Muscle of arm (tissue), 12 donors: ENCODE results near the gene NLRP5. TPM values are rescaled to one million over a fixed set of nuclear protein-coding genes. Genes with fewer than 3 reads are reported as not detected.

Source experiments
- DNase-seq: peaks from one replicate; pipeline ENCODE4 v3.0.0-alpha.2; 2013
- polyA plus RNA-seq, 12 donors: library from polyadenylated mRNA; unstranded; fragments of 120-200 nt; gene quantifications; one replicate each; pipeline ENCODE4 v1.2.1, GENCODE V29; 2013; ENCODE audit not compliant: insufficient read length in 12 of 12

Gene NLRP5
- polyA plus RNA-seq, 12 donors, result not detected

DNA sequence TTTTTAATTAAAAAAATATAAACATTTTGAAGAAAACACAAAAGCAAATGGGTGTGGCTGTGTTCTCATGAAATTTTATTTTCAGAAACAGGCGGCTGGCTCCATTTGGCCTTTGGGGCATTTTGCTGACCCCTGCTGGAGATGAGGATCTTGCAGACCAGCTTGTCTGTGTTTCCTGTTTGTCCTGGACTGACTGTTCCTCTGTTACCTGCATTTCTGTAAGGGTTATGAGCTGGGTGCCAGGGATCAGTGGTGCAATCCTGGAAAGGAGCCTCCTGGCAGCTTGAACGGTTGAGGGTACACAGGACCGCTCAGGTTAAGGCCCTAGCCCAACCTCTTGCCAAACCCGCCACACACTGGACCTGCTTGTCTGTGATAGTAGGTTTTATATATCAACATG lies 84.6 kb downstream of the NLRP5 start:
- no peak for DNase-seq

DNA sequence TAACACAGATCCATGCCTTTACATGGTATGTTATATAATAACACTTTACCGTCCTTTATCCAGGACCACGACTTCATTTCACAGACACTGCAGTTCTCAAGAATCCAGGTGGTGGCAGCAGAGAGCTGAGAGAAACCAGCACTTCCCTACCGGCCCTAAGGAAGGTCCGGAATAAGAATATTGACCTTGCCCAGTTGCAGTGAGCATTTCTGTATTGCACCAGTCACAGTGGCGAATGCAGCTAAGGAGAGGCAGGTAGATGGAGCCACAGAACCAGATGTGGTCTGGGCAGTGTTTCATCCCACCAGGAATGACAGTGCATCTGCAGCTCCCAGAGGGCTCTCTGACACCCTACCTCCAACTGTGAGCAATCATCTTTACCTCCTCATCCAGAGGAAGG lies 89.9 kb downstream of the NLRP5 start:
- peak; percentile 58 for DNase-seq

- DNase-seq, result no peak
Measured at GRCh38 chr19:56079609-56080008, 93.0 kb downstream of the NLRP5 start.

DNA sequence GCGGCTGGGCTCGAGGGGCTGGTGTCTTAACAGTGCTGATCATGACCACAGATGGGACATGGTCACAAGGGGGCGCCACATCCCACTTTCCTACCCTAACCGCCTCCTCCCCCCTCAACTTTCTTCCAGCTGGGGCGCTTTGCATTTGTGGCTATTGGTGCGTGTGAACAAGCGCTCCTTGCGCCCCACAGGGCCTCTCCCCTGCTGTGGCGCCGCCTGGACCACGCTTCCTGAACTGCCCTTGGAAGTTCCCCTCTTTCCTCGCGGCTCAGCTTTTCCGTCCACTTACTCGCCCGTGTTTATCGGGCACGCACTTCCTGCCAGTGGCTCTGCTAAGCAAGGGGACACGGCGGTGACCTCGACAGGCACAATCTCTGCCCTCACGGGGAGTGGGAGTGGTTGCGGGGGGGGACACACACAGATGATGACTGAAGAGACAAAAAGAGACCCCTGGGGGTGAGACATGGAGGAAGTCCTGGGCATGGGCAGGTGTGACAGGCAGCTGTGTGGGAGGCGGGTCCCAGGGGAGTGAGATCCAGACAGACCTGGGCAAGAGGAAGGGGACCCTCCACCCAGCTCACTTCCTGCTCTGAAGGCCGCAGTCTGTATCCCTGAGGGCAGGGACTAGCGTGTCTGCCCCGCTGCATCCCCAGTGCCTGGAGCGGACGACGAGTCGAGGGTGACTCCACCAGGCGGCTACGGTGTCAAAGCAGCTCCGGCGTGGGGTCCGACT lies 94.3 kb downstream of the NLRP5 start:
- DNase-seq, result peak; percentile 61

DNA sequence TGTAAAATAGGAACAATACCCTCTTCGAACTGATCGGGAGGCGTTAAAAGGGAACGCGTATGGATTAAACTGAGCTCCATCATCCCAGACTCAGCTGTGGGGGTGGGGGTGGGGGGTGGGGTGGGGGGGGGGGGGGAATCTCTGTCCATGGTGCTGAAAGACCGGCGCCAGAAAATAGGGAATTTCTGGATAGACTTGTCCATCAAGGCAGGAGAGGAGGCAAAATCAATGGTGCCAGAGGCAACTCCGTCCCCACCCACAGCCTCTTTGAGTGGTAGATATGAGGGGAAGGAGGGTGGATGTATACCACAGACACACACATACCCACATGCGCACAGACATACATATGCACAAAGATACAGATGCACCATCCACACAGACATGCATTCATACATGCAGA lies 97.1 kb downstream of the NLRP5 start:
- DNase-seq, result no peak

- no peak for DNase-seq
Measured at GRCh38 chr19:56084835-56085536, 98.4 kb downstream of the NLRP5 start.

GRCh38 chr19:56085571-56086275 lies 99.1 kb downstream of the NLRP5 start:
- DNase-seq, result no peak

GRCh38 chr19:56086671-56087430 lies 100.3 kb downstream of the NLRP5 start:
- DNase-seq, result no peak

DNA sequence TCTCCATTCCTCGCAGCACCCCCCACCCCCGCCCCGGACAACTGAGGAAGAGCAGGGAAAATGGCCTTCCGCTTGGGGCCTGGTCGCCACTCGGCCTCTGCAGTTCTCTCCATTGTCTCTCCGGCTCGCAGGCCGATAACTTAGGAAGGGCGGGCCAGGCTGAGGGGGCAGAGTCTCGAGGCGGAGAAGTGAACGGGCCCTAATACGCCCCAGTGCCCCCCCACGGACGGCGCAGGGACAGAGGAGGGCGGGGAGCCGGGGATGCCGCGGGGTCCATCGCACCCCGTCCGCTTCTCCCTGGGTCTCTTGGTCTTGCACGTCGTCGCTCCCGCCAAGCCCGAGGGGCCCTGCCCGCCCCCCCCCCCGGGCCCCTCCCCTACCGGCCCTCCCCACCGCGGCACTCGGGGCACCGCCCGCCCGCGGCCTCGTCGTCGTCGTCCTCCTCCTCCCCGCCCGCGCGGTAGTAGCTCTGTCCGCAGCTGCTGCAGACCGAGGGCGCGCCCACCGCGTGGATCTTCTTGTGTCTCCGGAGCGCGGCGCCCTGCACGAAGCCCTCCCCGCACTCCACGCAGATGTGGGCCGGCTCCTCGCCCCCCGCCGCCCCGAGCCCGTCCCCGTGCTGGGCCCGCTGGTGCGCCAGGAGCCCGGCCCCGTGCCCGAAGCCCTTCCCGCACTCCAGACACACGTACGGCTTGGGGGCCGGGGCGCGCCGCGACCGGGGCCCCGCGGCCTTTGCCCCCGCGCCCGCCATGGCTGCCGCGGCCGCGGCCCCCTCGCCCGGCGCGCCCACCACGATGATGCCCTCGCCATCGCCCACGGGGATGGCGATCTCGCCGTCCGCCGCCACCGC lies 101.3 kb downstream of the NLRP5 start:
- DNase-seq, result no peak

DNA sequence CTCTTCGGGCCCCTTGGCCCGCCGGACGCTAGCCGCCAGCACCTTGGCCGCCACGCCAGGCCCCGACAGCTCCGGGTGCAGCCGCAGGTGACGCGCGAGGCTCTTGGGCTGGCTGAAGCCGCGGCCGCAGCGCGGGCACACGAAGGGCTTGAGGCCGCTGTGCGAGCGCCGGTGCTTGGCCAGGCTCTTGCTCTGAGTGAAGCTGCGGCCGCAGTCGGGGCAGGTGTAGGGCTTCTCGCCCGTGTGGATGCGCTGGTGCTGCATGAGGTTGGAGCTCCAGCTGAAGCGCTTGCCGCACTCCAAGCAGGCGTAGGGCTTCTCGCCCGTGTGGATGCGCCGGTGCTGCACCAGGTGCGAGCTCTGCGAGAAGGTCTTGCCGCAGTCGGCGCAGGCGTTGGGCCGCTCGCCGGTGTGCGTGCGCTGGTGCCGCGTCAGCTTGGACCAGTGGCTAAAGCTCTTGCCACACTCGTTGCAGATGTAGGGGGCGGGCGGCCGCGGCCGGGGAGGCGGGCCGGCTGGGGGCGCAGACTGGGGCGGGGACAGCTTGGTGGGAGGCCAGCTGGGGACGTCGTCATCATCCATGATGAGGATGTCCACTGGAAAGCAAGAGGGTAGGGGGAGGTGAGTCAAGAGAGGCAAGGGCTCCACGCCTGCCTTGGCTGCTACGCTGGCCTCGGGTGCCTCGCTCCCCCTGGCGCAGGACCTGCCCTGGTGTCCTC lies 102.1 kb downstream of the NLRP5 start:
- no peak for DNase-seq

GRCh38 chr19:56089344-56089743 lies 102.8 kb downstream of the NLRP5 start:
- DNase-seq, result no peak

DNA sequence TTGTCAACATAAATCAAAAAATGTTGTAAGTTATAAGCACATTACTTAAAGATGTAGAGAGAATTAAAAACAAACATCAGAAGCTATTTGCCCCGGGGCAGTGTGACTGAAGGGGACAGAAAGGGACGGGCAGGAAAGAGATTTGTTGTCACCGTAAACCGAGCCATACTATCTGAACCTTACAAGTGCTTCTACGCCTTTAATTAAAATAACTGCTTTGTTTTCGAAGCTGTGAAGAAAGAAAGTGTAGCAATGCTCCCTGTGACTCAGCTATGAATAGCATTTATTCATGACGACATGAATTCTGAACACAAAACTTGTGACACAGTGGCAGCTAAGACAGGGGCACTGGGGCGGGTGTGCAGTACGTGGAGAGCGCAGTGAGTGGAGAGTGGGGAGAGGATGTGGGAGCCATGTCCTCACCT lies 104.5 kb downstream of the NLRP5 start:
- no peak for DNase-seq

DNA sequence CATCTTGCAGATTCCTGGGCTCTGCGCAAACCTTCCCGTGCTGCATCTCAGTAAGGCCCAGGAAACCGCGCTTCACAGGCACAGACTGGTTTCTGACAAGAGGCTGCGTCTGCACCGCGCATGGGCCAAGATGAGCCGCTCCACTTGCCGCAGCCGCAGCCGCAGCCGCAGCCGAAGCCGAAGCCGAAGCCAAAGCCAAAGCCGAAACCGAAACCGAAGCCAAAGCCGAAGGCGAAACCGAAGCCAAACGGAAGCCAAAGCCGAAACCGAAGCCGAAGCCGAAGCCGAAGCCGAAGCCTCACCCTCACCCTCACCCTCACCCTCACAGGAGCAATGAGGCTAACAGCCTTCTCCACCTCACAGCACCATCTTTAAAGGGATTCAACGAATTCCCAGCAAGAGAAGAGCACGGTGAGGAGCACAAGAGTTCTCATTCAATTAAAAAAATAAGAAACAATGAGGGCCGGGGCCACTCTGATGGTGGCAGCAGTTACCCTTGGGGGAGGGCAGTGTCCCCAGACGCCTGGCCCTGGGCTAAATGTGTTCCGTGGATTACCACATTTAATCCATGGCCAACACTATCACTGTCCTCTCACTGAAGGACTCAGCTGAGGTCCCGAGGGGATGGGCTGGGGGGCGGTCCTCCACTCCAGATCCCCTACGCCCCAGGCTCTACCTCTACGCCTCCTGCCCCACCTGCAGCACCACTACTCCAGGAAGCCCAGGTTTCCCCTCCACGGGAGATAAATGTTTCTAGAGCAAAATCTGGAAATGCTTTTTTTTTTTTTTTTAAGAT lies 105.4 kb downstream of the NLRP5 start:
- DNase-seq, result no peak

- DNase-seq, result no peak
Measured at GRCh38 chr19:56092685-56093631, 106.4 kb downstream of the NLRP5 start.

GRCh38 chr19:56094449-56094848 lies 107.9 kb downstream of the NLRP5 start:
- DNase-seq, result no peak

DNA sequence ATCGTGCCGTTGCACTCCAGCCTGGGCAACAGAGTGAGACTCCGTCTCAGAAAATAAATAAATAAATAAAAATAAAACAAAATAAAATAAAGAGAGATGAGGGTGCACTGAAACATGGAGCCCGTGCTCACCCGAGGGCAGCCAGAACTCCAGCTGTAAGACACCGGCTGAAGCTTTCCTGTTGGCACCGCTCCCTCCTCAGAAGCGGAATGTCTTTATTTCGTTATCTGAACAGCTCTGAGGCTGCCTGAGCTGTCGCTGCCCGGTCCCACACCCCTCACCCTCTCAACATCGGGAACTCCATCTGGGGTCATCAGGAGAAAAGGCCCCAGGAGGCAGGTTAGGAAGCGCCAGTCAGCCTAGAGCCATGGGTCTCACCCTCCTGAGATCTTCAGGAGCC lies 110.1 kb downstream of the NLRP5 start:
- no peak for DNase-seq

- no peak for DNase-seq
Measured at GRCh38 chr19:56097306-56097705, 110.7 kb downstream of the NLRP5 start.

DNA sequence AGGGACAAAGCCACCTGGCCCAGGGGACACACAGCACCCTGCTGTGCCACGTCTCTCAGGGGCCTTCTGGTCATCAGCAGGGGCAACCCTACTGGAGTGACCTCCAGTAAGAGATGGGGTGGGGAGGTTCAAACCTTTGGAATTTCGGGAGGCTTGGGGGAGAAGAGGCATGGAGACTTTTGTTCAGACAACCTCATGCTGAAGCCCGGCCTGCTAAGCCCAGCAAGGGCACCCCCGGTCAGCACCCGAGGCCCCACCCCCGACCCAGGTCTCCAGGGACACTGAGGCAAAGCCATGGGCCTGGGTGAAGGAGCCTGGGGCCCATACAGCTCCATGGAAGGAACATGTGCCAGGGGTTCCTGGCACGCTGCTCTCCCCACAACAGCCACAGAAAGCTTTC lies 111.2 kb downstream of the NLRP5 start:
- DNase-seq, result no peak
